Activated naive CD4-positive, alpha-beta T cell treated with anti-CD3 and anti-CD28 coated beads, Interleukin-2, amount 10 ng/mL, durations not matched to agents 5 hours and 36 hours (primary cell): ENCODE data around the gene CAND1. TPM values are rescaled to one million over a fixed set of nuclear protein-coding genes. Genes with fewer than 3 reads are reported as not detected.

ENCODE experiments used
- total RNA-seq, 2 experiments: library from RNA; stranded (reverse); gene quantifications; one replicate each; pipeline ENCODE4 v1.2.3, GENCODE V29; 2021

The CAND1 gene
- 100 to 1,000 TPM; 135 to 152 TPM for total RNA-seq

DNA sequence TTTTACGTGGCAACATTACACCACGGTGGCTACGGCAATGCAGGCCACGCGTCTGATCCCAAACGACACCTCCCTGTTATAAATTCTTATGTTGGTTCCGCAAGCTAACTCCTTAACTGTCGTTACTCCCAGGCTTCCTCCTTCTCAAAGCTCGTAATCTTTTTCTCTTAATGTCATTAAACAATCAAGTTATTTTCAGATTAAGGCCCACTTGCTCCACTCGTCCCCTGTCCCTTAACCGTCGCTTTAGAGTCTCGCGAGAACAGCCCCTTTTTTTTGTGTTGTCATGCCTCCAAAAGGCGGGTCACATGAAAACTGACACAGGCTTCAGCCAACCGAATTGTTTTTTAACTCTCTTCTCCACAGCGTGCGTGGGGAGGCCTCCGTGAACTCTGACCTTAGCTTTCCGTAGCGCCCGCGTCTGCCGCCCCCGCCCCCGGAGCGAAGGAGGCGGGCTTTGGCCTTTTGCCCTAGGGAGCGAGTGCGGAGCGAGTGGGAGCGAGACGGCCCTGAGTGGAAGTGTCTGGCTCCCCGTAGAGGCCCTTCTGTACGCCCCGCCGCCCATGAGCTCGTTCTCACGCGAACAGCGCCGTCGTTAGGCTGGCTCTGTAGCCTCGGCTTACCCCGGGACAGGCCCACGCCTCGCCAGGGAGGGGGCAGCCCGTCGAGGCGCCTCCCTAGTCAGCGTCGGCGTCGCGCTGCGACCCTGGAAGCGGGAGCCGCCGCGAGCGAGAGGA lies at the start of gene CAND1:
TSS of gene CAND1 (plus strand) at position 463 of the 737 bp plus-strand sequence. CDS start 360 bp downstream, outside the sequence.

